ENCODE measurements around the gene LDLRAD4.

LDLRAD4 gene

DNA sequence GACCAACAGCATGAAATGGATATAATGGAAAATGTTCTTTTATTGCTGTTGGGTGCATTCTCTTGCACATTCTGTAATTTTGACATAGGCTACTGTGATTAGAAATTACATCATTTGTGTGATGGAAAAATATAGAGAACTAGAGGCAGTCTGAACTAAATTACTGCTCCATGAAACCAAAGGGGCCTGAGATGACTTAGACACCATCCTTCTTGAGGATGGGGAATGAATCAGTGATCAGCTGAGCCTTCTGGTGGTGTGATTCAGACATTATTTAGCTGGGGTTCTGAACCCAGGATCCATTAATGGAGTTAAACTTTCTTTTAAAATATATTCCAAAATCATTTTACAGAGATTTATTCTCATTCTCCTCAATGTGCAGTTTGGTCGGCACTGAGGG is 135.8 kb downstream of the LDLRAD4 start:
- Histone ChIP-seq H3K9ac (no peak overlapping the region), H4K20me1 (peaks cover 39% of the 10 kb centered on the region), H3K4me3 (no peak overlapping the region), H3K27ac (no peak overlapping the region), H3K4me2 (no peak overlapping the region), H3K9me3 (peaks cover 49% of the 10 kb centered on the region), H3K4me1 (peaks cover 32% of the 10 kb centered on the region), H3K36me3 (peaks cover 52% of the 10 kb centered on the region), H3K27me3 (no peaks in the 10 kb centered on the region)
- no peak for TF ChIP-seq Cebpa-rat (IDR thresholded peaks at IDR 0.05)

DNA sequence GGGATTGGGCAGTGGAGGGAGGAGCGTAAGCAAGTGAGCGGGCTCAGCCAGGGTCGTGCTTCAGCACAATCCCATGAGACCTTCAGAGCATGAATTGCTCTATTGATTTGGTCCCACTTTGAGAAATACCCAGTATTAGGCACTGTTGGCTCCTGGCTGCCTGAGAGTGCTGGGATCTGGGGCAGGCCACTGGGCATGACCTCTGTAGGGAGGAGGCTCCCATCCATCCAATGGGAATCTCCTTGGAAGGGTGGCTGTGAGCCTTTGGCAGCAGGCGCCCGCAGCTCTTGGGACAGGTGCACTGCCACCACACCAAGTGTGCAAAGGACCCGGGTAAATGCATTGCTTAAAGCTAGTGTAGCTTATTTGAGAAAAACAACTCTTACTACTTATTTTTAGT is 137.5 kb downstream of the LDLRAD4 start:
- Histone ChIP-seq H3K27me3 (no peaks in the 10 kb centered on the region), H3K4me2 (no peak overlapping the region), H3K4me1 (peaks cover 35% of the 10 kb centered on the region), H3K36me3 (peaks cover 57% of the 10 kb centered on the region), H3K9ac (no peak overlapping the region), H3K27ac (no peak overlapping the region), H3K4me3 (no peak overlapping the region), H4K20me1 (peaks cover 56% of the 10 kb centered on the region), H3K9me3 (peaks cover 45% of the 10 kb centered on the region)
- no peak for TF ChIP-seq Cebpa-rat (IDR thresholded peaks at IDR 0.05)

DNA sequence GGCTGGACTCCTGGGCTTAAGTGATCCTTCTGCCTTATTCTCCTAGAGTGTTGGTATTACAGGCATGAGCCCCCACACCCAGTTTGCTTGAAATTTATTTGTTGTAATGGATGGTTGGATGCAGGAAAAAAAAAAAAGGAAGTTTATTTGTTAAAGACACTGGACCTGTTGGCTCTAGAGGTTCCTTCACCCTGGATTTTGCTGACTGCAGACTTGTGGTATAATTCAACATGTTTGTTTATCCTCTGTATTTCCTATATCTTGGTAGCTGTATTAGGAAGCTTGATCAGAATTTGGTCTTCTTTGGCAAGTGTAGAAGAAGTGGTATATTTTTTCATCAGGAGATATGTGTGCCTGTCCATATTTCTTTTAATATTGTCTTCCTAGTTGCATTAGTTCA is 138.7 kb downstream of the LDLRAD4 start:
- H4K20me1 ChIP-seq, result peaks cover 68% of the 10 kb centered on the region
- peaks cover 65% of the 10 kb centered on the region for H3K36me3 ChIP-seq
- peaks cover 41% of the 10 kb centered on the region for H3K4me1 ChIP-seq
- no peak overlapping the region for H3K4me2 ChIP-seq
- no peak overlapping the region for H3K9ac ChIP-seq
- peaks cover 43% of the 10 kb centered on the region for H3K9me3 ChIP-seq
- H3K27ac ChIP-seq, result no peak overlapping the region
- no peak overlapping the region for H3K4me3 ChIP-seq
- H3K27me3 ChIP-seq, result no peaks in the 10 kb centered on the region
- no peak for TF ChIP-seq Cebpa-rat (IDR thresholded peaks at IDR 0.05)

GRCh38 chr18:13359210-13359609 is 140.7 kb downstream of the LDLRAD4 start:
- no peaks in the 10 kb centered on the region for H3K27me3 ChIP-seq
- H3K36me3 ChIP-seq, result peaks cover 72% of the 10 kb centered on the region
- H3K9ac ChIP-seq, result no peak overlapping the region
- no peak overlapping the region for H3K27ac ChIP-seq
- peaks cover 43% of the 10 kb centered on the region for H3K9me3 ChIP-seq
- no peak overlapping the region for H3K4me3 ChIP-seq
- peaks cover 75% of the 10 kb centered on the region for H4K20me1 ChIP-seq
- H3K4me2 ChIP-seq, result peak overlapping the region; percentile 25; the same call in 1 of the 2 replicates
- no peak for TF ChIP-seq Cebpa-rat (IDR thresholded peaks at IDR 0.05)
- H3K4me1 ChIP-seq, result peaks cover 40% of the 10 kb centered on the region

GRCh38 chr18:13361431-13361830 is 142.9 kb downstream of the LDLRAD4 start:
- H3K4me2 ChIP-seq, result no peak overlapping the region
- H3K9me3 ChIP-seq, result peaks cover 26% of the 10 kb centered on the region
- H3K27me3 ChIP-seq, result no peaks in the 10 kb centered on the region
- TF ChIP-seq Cebpa-rat (IDR thresholded peaks at IDR 0.05), result no peak
- H4K20me1 ChIP-seq, result peaks cover 89% of the 10 kb centered on the region
- no peak overlapping the region for H3K9ac ChIP-seq
- H3K4me1 ChIP-seq, result peaks cover 63% of the 10 kb centered on the region
- no peak overlapping the region for H3K4me3 ChIP-seq
- H3K36me3 ChIP-seq, result peaks cover 67% of the 10 kb centered on the region
- no peak overlapping the region for H3K27ac ChIP-seq

DNA sequence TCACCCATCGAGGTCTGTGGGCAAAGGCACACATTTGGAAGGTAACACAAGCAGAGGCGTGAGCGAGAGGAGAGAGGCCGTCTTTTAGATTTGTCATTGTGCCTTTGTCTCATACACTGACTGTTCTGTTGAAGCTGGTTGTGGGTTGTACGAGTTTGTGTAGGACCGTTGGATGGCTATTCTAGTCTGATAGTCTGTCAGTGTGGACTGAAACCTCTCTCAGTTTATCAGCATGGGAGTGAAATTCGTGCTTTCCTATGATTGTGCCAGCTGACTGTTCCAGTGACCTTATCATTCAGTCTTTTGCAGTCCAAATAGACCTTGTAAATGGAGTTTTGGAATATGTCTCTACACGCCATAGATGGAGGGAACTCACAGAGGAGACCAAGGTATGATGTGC is 143.5 kb downstream of the LDLRAD4 start:
- H3K36me3 ChIP-seq, result peaks cover 62% of the 10 kb centered on the region

GRCh38 chr18:13362607-13363006 is 144.0 kb downstream of the LDLRAD4 start:
- TF ChIP-seq Cebpa-rat (IDR thresholded peaks at IDR 0.05), result no peak
- Histone ChIP-seq H3K9ac (no peak overlapping the region), H3K27ac (no peak overlapping the region), H3K36me3 (peaks cover 65% of the 10 kb centered on the region), H3K27me3 (no peaks in the 10 kb centered on the region), H3K4me1 (peaks cover 74% of the 10 kb centered on the region), H3K4me2 (0 out of 2 replicates have a peak overlapping the region, but pooled peaks have one; percentile 2), H3K9me3 (peaks cover 26% of the 10 kb centered on the region), H3K4me3 (no peak overlapping the region), H4K20me1 (peaks cover 90% of the 10 kb centered on the region)

More for the DNA sequence above, 143.5 kb downstream of the LDLRAD4 start:
- Histone ChIP-seq H3K4me2 (no peak overlapping the region), H3K27ac (no peak overlapping the region), H3K4me3 (no peak overlapping the region), H3K27me3 (no peaks in the 10 kb centered on the region), H3K9me3 (peaks cover 26% of the 10 kb centered on the region), H3K4me1 (peaks cover 69% of the 10 kb centered on the region), H4K20me1 (peaks cover 90% of the 10 kb centered on the region), H3K9ac (no peak overlapping the region)
- TF ChIP-seq Cebpa-rat (IDR thresholded peaks at IDR 0.05), result no peak

- H3K9me3 ChIP-seq, result peaks cover 26% of the 10 kb centered on the region
- H3K27ac ChIP-seq, result no peak overlapping the region
- H3K36me3 ChIP-seq, result peaks cover 65% of the 10 kb centered on the region
- H4K20me1 ChIP-seq, result peaks cover 94% of the 10 kb centered on the region
- no peaks in the 10 kb centered on the region for H3K27me3 ChIP-seq
- TF ChIP-seq Cebpa-rat (IDR thresholded peaks at IDR 0.05), result no peak
- H3K4me3 ChIP-seq, result no peak overlapping the region
- no peak overlapping the region for H3K9ac ChIP-seq
- peaks cover 82% of the 10 kb centered on the region for H3K4me1 ChIP-seq
- no peak overlapping the region for H3K4me2 ChIP-seq
These were observed 144.8 kb downstream of the LDLRAD4 start for GRCh38 chr18:13363359-13363758.

- TF ChIP-seq Cebpa-rat (IDR thresholded peaks at IDR 0.05), result no peak
- peaks cover 99% of the 10 kb centered on the region for H4K20me1 ChIP-seq
- peaks cover 18% of the 10 kb centered on the region for H3K9me3 ChIP-seq
- peaks cover 61% of the 10 kb centered on the region for H3K36me3 ChIP-seq
- H3K27ac ChIP-seq, result no peak overlapping the region
- peaks cover 84% of the 10 kb centered on the region for H3K4me1 ChIP-seq
- no peaks in the 10 kb centered on the region for H3K27me3 ChIP-seq
- H3K9ac ChIP-seq, result no peak overlapping the region
- peak overlapping the region; percentile 18; the same call in 1 of the 2 replicates for H3K4me2 ChIP-seq
- no peak overlapping the region for H3K4me3 ChIP-seq
These were observed 146.2 kb downstream of the LDLRAD4 start for GRCh38 chr18:13364721-13365205.

DNA sequence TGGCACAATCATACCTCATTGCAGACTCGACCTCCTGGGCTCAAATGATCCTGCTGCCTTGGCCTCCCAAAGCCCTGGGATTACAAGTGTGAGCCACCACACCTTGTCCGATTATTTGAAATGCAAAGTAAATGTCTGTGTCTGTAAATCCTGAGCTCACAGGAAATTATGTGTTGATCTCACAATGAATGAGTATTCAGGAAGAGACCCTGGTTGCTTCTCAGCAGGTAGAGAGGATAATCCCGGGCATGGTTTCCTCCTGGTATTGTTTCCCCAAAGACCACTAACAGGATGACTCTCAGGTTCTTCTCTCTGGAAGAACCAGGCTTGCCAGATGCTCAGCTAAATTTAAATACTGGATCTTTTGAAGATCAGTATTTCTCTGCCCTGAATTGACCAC is 147.6 kb downstream of the LDLRAD4 start:
- 0 out of 2 replicates have a peak overlapping the region, but pooled peaks have one; percentile 4 for H3K9ac ChIP-seq

More for the DNA sequence above, 147.6 kb downstream of the LDLRAD4 start:
- Histone ChIP-seq H3K4me1 (peaks cover 98% of the 10 kb centered on the region), H3K4me2 (peak overlapping the region; percentile 49), H3K4me3 (no peak overlapping the region), H3K36me3 (peaks cover 61% of the 10 kb centered on the region), H4K20me1 (peaks cover 99% of the 10 kb centered on the region), H3K27ac (peak overlapping the region; percentile 16; the same call in 1 of the 2 replicates), H3K27me3 (no peaks in the 10 kb centered on the region), H3K9me3 (peaks cover 8% of the 10 kb centered on the region; the same call in 1 of the 2 replicates)
- TF ChIP-seq Cebpa-rat (IDR thresholded peaks at IDR 0.05), result no peak

All from BLaER1 (cell line).